GM19438 (cell line): ENCODE data around the gene PABPN1L.

ENCODE experiments used
- ATAC-seq: cut with Tn5 transposase; IDR thresholded peaks from one replicate; pipeline ENCODE4 v1.9.1; 2021; ENCODE audit warnings: low read depth; ENCODE audit not compliant: unreplicated experiment

Gene PABPN1L, protein sequence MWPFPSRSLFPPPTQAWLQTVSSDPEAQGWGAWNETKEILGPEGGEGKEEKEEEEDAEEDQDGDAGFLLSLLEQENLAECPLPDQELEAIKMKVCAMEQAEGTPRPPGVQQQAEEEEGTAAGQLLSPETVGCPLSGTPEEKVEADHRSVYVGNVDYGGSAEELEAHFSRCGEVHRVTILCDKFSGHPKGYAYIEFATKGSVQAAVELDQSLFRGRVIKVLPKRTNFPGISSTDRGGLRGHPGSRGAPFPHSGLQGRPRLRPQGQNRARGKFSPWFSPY

DNA sequence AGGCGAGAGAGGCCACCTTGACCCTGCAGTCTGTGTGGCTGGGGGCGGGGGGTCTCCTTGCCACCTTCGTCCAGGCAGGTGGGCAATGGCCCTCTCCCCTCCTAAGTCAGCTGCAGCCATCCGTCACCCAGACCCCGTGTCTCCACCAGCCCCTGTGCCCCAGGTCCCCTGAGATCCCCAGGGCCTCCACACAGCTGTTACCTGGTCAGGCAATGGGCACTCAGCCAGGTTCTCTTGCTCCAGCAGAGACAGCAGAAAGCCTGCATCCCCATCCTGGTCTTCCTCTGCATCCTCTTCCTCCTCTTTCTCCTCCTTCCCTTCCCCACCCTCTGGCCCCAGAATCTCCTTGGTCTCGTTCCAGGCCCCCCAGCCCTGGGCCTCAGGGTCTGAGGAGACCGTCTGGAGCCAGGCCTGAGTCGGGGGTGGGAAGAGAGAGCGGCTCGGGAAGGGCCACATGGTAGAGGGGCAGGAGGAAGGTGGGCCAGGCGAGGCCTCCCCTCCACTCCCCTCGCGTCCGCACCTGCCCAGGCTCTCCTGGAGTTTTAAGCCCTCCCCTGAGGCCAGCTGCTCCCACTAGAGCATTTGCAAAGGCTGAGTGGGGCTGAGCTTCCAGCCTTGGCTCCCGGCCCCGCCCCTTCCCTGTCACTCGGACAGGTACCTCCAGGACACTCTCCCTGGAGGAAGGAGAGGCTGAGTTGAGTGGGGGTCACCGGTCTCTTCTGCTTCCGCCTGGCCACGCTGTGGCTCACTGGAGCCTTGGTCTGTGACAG is at the start of gene PABPN1L:
Gene PABPN1L, minus strand, starts transcription at position 510 of the 770 bp plus-strand sequence. Its CDS starts 54 bp downstream, at position 456.
- no peak for ATAC-seq

DNA sequence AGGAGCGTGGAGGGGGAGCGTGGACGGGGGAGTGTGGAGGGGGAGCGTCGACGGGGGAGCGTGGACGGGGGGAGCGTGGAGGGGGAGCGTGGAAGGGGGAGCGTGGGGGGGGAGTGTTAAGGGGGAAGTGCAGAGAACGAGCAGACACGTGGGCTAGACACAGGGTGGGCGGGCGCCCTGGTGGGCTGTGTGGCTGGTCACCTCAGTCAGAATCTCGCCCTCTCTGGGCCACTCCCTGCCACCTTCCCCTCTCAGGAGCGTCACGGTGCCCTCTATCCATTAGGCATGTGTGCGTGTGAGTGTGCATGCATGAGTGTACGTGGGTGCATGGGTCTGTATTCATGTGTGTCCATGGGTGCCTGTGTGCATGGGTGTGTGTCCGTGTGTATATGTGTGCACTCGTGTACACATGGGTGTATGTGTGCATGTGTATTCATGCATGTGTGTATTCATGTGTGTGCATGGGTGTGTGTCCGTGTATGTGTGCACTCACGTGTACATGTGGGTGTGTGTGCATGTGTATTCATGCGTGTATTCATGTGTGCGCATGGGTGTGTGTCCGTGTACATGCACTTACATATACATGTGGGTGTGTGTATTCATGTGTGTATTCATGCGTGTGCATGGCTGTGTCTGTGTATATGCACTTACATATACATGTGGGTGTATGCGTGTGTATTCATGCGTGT is 49.3 kb upstream of the PABPN1L start:
- no peak for ATAC-seq

DNA sequence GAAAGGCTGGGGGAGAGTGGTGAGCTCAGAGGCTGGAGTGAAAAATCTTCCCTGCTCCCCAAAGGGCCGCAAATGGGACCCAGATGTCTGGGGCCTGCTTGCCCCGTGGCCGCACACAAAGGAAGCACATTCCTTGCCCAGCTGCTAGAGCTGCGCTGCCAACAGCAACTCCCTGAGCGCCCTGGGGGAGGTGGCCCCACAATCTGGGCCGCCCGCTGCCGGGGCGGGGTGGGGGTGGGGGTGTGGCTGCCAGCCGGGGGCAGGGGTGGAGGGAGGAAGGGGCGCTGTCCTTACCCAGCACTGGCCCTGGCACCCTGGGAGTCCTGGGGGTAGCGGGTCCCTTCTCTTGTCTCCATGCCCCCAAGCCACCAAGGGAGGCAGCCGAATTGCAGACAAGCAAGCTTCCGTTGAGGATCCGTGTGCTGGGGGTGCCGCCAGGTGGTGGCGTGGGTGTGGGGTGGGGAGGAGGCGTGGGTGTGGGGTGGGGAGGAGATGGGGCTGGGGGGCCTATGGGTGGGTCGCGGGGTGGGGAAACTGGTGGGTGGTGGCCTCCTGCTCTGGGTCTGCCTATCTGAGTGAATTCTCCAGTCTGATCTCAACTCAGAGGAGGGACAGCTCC is 48.4 kb upstream of the PABPN1L start:
- ATAC-seq = no peak

DNA sequence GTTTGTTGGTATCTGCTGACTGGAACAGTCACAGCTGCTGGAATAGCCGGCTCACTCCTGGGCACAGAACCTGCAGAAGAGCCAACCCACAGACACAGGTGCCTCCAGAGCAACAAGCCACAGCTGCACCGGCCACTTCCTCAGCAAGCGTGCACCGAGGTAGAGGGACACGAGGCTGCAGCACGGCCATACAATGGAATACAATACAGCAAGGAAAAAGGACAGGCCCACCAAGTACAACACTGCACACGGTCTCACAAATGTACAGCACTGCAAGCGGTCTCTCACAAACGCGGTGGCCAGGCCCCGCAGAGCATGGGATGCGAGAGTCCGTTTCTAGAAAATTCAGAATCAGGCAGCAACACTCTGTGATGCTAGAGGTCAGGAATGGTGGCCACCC is 47.4 kb upstream of the PABPN1L start:
- no peak for ATAC-seq

DNA sequence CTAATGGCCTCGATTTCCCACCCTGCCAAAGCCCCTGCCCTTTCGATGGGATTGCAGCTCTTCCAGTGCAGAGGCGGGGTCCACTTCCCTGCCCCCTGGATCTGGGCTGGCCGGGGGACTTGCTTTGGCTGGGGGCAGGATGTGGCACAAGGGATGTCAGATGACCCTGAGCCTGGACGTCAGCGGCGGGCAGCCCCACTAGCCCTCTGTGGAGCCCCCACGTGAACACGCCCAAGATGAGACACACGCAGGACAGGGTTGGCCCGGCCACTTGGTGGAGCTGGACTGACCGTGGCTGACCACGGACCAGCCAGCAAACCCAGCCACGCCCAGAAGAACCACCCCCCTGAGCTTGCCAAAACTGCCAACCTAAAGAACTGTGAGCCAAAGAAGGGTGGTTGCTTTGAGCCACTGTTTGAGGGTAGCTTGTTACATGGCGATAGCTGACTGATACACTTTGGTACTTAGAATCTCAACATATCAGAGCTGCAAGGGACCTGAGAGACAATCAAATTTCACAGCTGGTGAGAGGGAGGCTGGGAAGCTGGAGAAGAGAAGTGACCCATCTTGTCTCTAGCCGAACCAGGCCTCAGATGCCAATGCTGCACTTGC is 46.6 kb upstream of the PABPN1L start:
- ATAC-seq = no peak

DNA sequence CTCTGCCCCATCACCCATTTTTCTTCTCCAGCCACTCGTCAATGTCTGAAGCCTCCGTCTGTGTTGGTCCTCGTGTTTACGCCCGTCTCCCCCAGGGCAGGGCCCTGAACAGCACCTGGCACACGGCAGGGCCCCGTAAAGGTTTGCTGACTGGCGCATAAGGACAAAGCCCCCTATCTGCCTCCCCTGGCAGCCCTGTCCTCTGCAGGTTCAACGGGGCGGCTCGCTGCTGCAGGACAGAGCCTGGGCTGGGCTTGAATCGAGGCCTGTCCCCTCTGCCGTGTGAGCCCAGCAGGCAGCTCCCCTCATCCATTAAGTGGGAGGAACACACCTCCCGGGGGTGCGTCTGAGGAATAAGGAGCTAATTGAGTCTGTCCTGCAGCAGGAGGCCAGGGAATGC is 46.1 kb upstream of the PABPN1L start:
- no peak for ATAC-seq

DNA sequence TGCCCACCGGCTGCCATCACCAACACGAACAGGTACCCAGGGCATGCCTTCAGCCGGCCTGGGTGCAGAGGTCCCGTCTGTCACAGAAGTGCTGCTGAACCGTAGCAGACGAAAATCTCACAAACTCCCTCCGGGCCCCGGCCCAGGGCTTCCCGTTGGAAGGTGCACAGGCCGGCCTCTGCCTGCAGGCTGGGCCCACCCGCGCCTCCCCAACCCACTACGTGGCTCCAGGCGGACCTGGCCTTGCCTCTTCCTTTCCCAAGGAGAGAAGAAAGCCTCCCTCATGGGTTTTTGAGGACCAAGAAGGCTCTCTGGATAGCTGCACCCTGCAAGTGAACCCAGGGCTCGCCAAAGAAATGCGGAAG is 45.5 kb upstream of the PABPN1L start:
- ATAC-seq = no peak

DNA sequence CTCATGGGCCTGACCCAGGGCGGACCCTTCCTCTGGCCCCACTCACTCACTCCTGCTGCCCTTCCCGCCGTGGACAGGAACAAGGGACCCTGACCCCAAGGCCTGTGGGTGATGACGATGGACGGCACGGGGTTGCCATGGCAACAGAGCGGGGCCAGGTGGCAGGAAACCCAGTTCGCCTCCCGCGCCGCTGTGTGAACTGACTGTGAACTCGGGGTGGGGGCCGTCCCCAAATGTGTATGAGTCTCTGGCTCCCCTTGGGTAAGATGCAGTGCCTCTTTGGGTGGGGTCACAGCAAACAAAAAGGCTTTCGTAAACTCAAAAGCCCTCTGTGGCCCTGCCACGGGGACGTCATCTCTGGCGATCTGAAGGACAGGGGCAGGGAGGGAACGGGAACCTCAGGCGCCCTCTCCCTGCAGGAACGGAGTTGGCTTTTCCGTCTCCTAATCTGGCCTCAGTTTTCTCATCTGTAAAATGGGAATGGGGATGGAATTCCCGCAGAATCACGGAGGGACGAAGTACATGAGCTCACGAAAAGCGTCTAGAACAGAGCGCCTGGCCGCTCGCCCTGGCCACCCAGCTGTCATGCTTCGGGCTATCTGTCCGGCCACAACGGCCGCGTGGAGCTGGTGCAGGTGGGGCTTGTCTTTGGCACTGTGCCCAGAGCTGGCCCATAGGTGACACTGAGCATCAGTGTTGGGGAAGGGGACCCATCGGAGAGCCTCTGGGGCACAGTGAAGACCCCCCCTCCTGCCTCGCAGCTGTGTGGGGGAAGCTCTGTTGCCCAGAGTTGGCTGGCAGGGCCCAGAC is 44.9 kb upstream of the PABPN1L start:
- no peak for ATAC-seq

DNA sequence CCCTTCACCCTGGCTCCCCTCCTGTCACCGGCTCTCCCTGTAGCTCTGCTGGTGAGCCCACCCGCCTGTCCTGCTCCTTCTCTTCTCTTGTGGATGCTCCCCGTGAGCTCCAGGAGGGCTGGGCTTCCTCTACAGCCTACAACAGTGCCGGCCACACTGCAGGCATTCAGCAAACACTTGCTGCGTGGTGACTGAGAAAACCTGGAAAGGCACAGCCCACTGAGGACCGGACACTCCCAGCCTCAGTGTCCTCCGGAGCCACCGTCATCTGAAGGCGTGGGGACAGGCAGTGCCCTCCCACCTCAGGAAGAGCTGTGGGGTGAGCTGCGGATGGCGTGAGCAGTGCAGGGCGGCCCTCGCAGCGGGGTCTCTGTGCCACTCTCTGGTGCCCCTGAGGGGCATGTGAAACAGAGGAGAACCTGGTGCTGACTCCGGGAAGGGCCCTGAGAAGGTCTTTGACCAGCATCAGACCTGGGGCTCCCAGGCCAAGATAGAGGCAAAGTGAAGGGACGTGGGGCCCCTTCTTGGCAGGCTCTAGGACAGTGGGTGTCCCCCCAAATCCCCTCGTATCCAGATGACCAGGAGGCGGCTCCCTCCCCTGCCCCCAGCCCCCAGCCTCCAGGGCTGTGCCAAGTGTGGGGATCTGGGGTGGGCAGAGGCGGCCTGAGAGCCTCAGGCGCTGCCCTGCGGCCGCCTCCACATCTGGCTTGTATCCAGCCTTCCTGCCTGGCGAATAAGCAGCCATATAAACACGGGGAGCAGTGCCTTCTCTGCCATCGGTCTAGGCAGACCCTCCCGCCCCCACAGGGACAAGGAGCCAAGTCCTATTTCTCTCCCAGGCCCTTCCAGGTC is 44.0 kb upstream of the PABPN1L start:
- no peak for ATAC-seq

DNA sequence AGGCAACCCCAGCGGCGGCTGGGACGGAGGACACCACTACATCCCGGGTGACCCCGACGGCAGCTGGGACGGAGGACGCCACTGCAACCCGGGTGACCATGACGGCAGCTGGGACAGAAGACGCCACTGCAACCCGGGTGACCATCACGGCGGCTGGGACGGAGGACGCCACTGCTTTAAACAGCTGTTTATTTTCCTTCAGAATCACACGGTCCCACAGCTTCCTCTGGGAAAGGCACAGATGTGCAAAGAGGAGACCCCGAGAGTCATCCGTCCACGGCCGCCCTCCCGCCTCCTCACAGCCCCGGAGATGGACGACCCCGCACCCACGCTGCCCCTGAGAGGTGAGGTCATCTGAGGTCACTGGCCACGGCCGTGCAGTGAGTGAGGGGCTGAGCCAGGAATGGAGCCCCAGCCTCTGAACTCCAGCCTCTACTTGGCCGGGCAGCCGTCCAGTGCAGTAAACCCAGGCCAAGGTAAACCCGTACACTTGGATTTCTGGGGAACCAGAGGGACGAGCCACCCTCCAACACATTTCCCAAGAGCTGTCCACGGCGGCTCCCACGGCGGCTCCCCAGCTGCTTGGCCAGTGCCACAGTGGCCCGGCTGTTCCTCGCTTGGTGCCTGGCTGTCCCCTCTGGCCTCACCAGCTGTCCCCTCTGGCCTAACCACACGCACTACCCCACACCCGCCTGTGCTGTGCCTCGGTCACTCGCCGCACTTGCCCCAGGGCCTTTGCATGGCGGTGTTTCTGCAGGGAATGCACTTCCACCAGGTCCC is 43.2 kb upstream of the PABPN1L start:
- ATAC-seq = no peak

DNA sequence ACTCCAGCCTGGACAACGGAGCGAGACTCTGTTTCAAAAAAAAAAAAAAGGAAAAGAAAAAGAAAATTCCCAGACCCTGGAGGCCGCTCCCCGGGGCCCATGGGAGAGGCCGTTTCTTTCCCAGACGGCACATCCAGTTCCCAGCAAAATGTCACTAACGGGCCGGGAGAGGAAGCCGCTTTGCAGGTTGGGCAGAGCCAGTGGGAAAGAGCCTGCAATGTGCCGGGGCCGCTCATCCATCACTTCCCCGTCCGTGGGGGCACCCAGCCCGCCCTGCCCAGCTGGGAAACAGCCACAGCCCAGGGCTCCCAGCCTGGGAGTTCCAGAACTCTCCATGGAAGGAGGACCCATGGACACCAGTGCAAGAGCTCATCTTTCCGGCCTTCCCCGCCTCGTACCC is 41.8 kb upstream of the PABPN1L start:
- no peak for ATAC-seq

DNA sequence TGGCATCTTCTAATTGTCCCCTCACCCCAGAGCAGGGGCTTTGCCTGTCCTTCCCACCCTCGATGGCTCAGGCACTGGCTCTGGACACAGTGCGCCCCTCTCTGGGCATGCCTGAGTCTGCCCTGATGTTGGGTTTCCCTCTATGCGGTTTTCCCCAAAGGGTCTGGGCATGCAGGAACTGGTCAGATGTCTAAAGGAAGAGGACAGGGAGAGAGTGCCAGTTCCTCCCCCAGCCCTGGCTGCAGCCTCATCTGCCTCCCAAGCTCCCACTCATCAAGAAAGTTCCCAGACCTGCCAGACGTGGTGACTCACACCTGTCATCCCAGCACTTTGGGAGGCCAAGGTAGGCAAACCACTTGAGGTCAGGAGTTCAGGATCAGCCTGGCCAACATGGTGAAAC is 41.3 kb upstream of the PABPN1L start:
- ATAC-seq = no peak

DNA sequence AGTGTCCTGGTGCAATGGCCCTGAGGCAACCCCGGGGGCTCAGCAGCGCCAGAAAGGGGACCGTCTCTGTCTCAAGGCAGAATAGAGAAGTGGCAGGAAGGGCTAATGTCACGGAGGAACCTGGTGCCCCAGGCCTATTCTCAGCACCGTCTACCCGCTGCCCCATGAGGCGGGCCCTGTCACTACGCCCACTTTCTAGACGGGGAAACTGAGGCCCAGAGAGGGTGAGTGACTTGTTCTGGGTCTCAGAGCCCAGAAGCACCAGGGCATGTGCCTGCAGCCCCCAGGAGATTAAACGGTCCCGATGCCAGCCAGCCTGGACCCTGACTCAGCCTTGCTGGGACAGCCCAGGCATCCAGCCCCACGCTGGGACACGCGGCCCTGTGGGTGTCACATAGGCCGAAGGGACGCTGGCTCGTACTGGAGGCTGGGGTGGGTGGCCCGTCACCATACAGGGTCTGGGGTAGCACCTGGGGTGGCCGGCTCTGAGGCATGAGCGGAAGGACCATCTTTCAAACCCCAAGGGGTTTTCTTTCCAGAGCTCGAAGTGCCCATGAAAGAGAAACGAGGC is 40.2 kb upstream of the PABPN1L start:
- ATAC-seq = no peak

DNA sequence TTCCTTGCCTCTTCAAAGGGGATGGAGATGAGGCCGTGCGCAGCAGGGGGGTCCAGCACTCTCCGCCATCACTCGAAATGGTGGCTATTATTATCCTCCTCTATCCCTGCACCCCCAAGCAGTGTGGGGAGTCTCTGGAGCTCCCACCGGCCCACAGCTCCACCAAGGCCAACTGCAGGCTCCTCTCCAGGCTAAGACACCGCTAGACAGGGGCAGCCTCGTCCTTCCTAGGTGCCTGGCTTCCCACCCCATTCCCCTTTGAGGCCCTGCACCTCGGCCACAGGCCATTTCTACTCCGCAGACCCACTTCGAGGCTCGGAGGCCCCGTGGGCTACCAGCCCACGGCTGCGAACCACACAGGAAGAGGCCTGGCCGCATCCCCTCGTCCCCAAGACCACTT is 39.6 kb upstream of the PABPN1L start:
- no peak for ATAC-seq

DNA sequence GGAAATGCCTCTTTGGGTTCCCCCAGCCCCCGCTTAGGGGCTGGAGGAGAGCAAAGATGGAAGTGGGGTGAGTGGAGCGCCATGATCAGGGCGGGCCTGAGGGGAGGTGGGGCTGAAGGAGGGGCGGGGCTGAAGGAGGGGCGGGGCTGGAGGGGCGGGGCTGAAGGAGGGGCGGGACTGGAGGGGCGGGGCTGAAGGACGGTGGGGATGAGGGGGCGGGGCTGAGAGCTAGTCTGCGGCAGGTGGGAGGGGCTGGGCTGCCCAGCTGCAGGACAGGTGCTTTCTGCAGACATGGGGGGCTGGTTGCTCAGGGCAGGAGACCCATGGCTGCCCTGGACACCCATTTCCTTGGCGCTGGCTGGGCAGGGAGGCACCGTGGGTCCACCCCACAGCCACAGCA is 39.1 kb upstream of the PABPN1L start:
- ATAC-seq = no peak

DNA sequence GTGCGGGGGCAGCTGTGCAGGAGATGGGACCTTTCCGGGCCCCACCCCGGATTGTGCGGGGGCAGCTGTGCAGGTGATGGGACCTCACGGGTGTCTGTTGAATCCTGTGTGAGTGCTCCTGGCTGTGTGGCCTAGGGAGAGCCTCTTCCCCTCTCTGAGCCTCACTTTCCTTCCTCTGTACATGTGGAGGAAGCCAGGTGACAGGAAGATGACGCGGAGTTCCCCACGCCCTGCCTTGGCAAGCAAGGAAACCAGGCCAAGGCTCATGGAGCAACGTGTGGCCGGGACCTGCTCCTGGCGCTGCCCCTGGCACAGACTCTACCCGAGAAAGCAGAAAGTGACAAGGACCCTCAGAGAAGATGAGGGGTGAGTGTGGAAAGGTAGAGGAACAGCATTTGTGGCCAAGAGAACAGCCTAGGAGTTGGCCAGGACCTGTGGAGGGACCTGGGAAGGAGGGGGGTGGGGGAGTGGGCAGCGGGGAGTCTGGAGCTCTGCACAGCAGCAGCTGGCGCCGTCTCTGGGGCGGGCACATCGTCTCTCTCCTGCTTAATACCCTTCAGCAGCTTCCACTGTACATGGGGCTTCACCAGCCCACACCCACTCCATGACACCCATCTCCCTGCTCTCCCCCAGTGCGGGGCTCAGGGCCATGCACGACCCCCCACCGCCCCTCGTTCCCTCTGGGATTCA is 38.4 kb upstream of the PABPN1L start:
- no peak for ATAC-seq

DNA sequence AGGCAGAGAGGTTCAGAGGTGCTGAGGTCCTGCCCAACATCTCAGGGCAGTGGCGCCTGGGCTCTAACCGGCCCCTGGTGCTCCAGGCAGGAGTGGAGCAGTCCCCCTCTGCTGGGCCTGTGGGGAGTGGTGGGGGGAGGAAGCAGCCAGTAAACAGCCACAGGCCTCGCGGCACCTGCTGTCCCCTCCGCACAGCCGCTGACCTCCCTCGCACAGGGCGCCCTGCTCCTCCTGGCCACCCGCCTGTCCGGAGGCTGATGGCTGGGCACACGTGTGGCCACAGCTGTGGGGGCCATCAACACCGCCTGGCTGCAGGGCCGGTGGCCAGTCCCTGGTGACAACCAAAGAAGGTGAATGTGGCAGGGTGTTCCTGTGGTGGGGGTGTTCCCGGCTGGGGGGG is 36.8 kb upstream of the PABPN1L start:
- no peak for ATAC-seq
